Activated naive CD4-positive, alpha-beta T cell treated with anti-CD3 and anti-CD28 coated beads, Interleukin-2, amount 50 U/mL, for 72 hours (primary cell): ENCODE results near the gene SELENOP. TPM values are rescaled to one million over a fixed set of nuclear protein-coding genes. Genes with fewer than 3 reads are reported as not detected.
"Not testable (repeated sequence)": the region's sequence is repeated elsewhere in the genome, so short reads cannot be mapped to it uniquely, and the experiment has no call there.

Source experiments
- ATAC-seq, 2 donors: fragments of 150-1000 bp; cut with Tn5 transposase; 2 replicates each; pipeline ENCODE4 v1.10.0; 2021; ENCODE audit warnings: mild to moderate bottlenecking in 2 of 2, moderate library complexity in 2 of 2
- DNase-seq, 2 donors: peaks; one replicate each; pipeline ENCODE4 v3.0.0; 2021 to 2022; ENCODE audit warnings: low spot score in 2 of 2
- H3K27ac Mint-ChIP-seq, 2 donors: one replicate each; pipeline ENCODE4 v1.8.0; 2022; ENCODE audit warnings: mild to moderate bottlenecking in 2 of 2, mixed read lengths in 2 of 2
- H3K36me3 Mint-ChIP-seq, 2 donors: one replicate each; pipeline ENCODE4 v1.8.0; 2022; ENCODE audit warnings: mixed read lengths in 2 of 2
- H3K9me3 Mint-ChIP-seq, 2 donors: one replicate each; pipeline ENCODE4 v1.8.0; 2022; ENCODE audit warnings: mixed read lengths in 2 of 2
- total RNA-seq, 2 donors: library from RNA; stranded (reverse); gene quantifications; one replicate each; pipeline ENCODE4 v1.2.3, GENCODE V29; 2022

Gene SELENOP
- not detected for total RNA-seq

- DNase-seq, result no peak
Measured at GRCh38 chr5:42811591-42812446, at the start of gene SELENOP. SELENOP (minus strand) TSS chr5:42811892; CDS start chr5:42808353, 3,539 bp downstream.

GRCh38 chr5:42858687-42859086 is 47.0 kb upstream of the SELENOP start:
- no peak overlapping the region for H3K27ac Mint-ChIP-seq
- peaks cover 0 to 7% of the 10 kb centered on the region in 2 donors for H3K36me3 Mint-ChIP-seq
- no peak for DNase-seq
- peaks cover 5 to 12% of the 10 kb centered on the region in 2 donors for H3K9me3 Mint-ChIP-seq
- ATAC-seq, result no peak

More at GRCh38 chr5:42811591-42812446, at the start of gene SELENOP:
- H3K9me3 Mint-ChIP-seq, result no peaks in the 10 kb centered on the region
- no peak for ATAC-seq
- H3K36me3 Mint-ChIP-seq, result no peaks in the 10 kb centered on the region
- no peak within 1 kb of the TSS for H3K27ac Mint-ChIP-seq

- Mint-ChIP-seq H3K36me3 (peaks cover 0 to 5% of the 10 kb centered on the region in 2 donors), H3K9me3 (peaks cover 5 to 12% of the 10 kb centered on the region in 2 donors), H3K27ac (no peak overlapping the region)
- no peak for DNase-seq
- no peak for ATAC-seq
Measured at GRCh38 chr5:42858031-42858643, 46.4 kb upstream of the SELENOP start.

- peaks cover 0 to 7% of the 10 kb centered on the region in 2 donors for H3K9me3 Mint-ChIP-seq
- no peak overlapping the region for H3K27ac Mint-ChIP-seq
- no peaks in the 10 kb centered on the region for H3K36me3 Mint-ChIP-seq
- DNase-seq (no peak), ATAC-seq (no peak)
Measured at GRCh38 chr5:42855811-42856210, 44.1 kb upstream of the SELENOP start.

- H3K9me3 Mint-ChIP-seq, result peaks cover 0 to 5% of the 10 kb centered on the region in 2 donors
- H3K36me3 Mint-ChIP-seq, result no peaks in the 10 kb centered on the region
- DNase-seq (no peak), ATAC-seq (no peak)
- H3K27ac Mint-ChIP-seq, result no peak overlapping the region
Measured at GRCh38 chr5:42855386-42855785, 43.7 kb upstream of the SELENOP start.

GRCh38 chr5:42854795-42855194 is 43.1 kb upstream of the SELENOP start:
- peak in 1 of 2 donors; percentile 51 for ATAC-seq
- H3K36me3 Mint-ChIP-seq, result no peaks in the 10 kb centered on the region
- DNase-seq, result no peak
- no peaks in the 10 kb centered on the region for H3K9me3 Mint-ChIP-seq
- no peak overlapping the region for H3K27ac Mint-ChIP-seq

GRCh38 chr5:42852826-42853225 is 41.1 kb upstream of the SELENOP start:
- H3K27ac Mint-ChIP-seq, result no peak overlapping the region
- DNase-seq (no peak), ATAC-seq (no peak)
- no peaks in the 10 kb centered on the region for H3K36me3 Mint-ChIP-seq
- no peaks in the 10 kb centered on the region for H3K9me3 Mint-ChIP-seq

GRCh38 chr5:42851481-42851880 is 39.8 kb upstream of the SELENOP start:
- no peak overlapping the region for H3K27ac Mint-ChIP-seq
- no peaks in the 10 kb centered on the region for H3K36me3 Mint-ChIP-seq
- H3K9me3 Mint-ChIP-seq, result no peaks in the 10 kb centered on the region
- DNase-seq (no peak), ATAC-seq (peak in 1 of 2 donors; percentile 48)

- H3K36me3 Mint-ChIP-seq, result no peaks in the 10 kb centered on the region
- no peak for ATAC-seq
- H3K9me3 Mint-ChIP-seq, result no peaks in the 10 kb centered on the region
- H3K27ac Mint-ChIP-seq, result no peak overlapping the region
- no peak for DNase-seq
Measured at GRCh38 chr5:42848545-42848944, 36.9 kb upstream of the SELENOP start.

- not testable (repeated sequence) for H3K36me3 Mint-ChIP-seq, ATAC-seq, DNase-seq, H3K27ac Mint-ChIP-seq, H3K9me3 Mint-ChIP-seq
Measured at GRCh38 chr5:42844408-42844807, 32.7 kb upstream of the SELENOP start.

GRCh38 chr5:42843675-42844292 is 32.1 kb upstream of the SELENOP start:
- ATAC-seq (no peak), DNase-seq (no peak)
- H3K27ac Mint-ChIP-seq, result no peak overlapping the region
- H3K9me3 Mint-ChIP-seq, result no peaks in the 10 kb centered on the region
- H3K36me3 Mint-ChIP-seq, result no peaks in the 10 kb centered on the region

- no peak for ATAC-seq
- H3K36me3 Mint-ChIP-seq, result no peaks in the 10 kb centered on the region
Measured at GRCh38 chr5:42842921-42843641, 31.4 kb upstream of the SELENOP start.

GRCh38 chr5:42840842-42841567 is 29.3 kb upstream of the SELENOP start:
- DNase-seq, result no peak
- ATAC-seq, result no peak
- Mint-ChIP-seq H3K27ac (no peak overlapping the region), H3K9me3 (peaks cover 0 to 3% of the 10 kb centered on the region in 2 donors), H3K36me3 (no peaks in the 10 kb centered on the region)

More at GRCh38 chr5:42842921-42843641, 31.4 kb upstream of the SELENOP start:
- H3K9me3 Mint-ChIP-seq, result no peaks in the 10 kb centered on the region
- no peak overlapping the region for H3K27ac Mint-ChIP-seq
- DNase-seq, result no peak

- DNase-seq (no peak), ATAC-seq (no peak)
- H3K9me3 Mint-ChIP-seq, result peaks cover 3% of the 10 kb centered on the region in 2 donors
- no peaks in the 10 kb centered on the region for H3K36me3 Mint-ChIP-seq
- H3K27ac Mint-ChIP-seq, result no peak overlapping the region
Measured at GRCh38 chr5:42840269-42840668, 28.6 kb upstream of the SELENOP start.

GRCh38 chr5:42839196-42839595 is 27.5 kb upstream of the SELENOP start:
- Mint-ChIP-seq H3K36me3 (no peaks in the 10 kb centered on the region), H3K27ac (no peak overlapping the region), H3K9me3 (peaks cover 3% of the 10 kb centered on the region in 2 donors)
- DNase-seq, result no peak
- no peak for ATAC-seq

- no peak for ATAC-seq
- Mint-ChIP-seq H3K36me3 (no peaks in the 10 kb centered on the region), H3K27ac (no peak overlapping the region), H3K9me3 (peaks cover 3 to 7% of the 10 kb centered on the region in 2 donors)
- DNase-seq, result no peak
Measured at GRCh38 chr5:42837601-42838000, 25.9 kb upstream of the SELENOP start.
